ENCODE data around the gene AGAP6.
"Not testable (repeated sequence)": the region's sequence is repeated elsewhere in the genome, so short reads cannot be mapped to it uniquely, and the experiment has no call there.

DNA sequence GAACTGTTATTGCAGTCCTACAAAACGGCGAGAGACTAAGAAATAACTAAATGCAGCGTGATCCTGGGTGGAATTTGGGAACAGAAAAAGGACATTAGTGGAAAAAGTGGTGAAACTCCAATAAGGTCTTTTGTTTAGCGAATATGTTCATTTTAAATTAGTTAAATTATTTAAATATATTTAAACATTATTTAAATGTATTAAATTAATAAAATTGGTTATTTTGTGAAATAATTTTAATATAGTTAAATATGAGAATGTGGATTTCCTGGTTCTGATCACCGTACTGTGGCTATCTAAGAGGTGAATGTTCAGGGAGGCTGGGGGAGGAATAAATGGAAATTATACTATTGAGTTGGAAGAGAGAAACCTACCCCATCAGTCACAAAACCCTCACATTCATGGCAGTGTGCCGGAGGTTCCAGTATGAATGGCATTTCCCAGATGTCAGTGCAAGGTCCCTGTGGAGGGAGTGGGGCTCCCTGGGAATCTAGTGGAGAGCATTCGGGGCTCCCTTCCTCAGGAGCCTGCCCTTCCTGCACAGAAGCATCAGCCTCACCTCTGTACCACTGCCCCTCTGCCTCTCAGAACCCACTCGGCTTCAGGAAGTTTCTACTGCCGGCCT lies 27.5 kb downstream of the AGAP6 start:
- TF ChIP-seq RAD21 (IDR thresholded peaks at IDR 0.05; ENCODE audit: low read length); POLR2AphosphoS5 (IDR thresholded peaks at IDR 0.05; ENCODE audit: low read depth, low read length); EP300 (IDR thresholded peaks at IDR 0.05; ENCODE audit: borderline replicate concordance in 1 of 2, low read depth in 1 of 2, low read length in 1 of 2); FOSL2 (IDR thresholded peaks at IDR 0.05; ENCODE audit: borderline replicate concordance, low read depth); REST (IDR thresholded peaks at IDR 0.05; ENCODE audit: low read depth, low read length); FOXM1 (IDR thresholded peaks at IDR 0.05; ENCODE audit: low read depth); NRF1 (IDR thresholded peaks at IDR 0.05; ENCODE audit: low read depth, low read length): not testable (repeated sequence)
- TF ChIP-seq, protein P1, sequence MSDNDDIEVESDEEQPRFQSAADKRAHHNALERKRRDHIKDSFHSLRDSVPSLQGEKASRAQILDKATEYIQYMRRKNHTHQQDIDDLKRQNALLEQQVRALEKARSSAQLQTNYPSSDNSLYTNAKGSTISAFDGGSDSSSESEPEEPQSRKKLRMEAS (IDR thresholded peaks at IDR 0.05; ENCODE audit: low read depth) = not testable (repeated sequence)
- TF ChIP-seq, protein P2, sequence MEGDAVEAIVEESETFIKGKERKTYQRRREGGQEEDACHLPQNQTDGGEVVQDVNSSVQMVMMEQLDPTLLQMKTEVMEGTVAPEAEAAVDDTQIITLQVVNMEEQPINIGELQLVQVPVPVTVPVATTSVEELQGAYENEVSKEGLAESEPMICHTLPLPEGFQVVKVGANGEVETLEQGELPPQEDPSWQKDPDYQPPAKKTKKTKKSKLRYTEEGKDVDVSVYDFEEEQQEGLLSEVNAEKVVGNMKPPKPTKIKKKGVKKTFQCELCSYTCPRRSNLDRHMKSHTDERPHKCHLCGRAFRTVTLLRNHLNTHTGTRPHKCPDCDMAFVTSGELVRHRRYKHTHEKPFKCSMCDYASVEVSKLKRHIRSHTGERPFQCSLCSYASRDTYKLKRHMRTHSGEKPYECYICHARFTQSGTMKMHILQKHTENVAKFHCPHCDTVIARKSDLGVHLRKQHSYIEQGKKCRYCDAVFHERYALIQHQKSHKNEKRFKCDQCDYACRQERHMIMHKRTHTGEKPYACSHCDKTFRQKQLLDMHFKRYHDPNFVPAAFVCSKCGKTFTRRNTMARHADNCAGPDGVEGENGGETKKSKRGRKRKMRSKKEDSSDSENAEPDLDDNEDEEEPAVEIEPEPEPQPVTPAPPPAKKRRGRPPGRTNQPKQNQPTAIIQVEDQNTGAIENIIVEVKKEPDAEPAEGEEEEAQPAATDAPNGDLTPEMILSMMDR (IDR thresholded peaks at IDR 0.05) = not testable (repeated sequence)
- TF ChIP-seq, protein P3, sequence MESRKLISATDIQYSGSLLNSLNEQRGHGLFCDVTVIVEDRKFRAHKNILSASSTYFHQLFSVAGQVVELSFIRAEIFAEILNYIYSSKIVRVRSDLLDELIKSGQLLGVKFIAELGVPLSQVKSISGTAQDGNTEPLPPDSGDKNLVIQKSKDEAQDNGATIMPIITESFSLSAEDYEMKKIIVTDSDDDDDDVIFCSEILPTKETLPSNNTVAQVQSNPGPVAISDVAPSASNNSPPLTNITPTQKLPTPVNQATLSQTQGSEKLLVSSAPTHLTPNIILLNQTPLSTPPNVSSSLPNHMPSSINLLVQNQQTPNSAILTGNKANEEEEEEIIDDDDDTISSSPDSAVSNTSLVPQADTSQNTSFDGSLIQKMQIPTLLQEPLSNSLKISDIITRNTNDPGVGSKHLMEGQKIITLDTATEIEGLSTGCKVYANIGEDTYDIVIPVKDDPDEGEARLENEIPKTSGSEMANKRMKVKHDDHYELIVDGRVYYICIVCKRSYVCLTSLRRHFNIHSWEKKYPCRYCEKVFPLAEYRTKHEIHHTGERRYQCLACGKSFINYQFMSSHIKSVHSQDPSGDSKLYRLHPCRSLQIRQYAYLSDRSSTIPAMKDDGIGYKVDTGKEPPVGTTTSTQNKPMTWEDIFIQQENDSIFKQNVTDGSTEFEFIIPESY (IDR thresholded peaks at IDR 0.05; ENCODE audit: borderline replicate concordance, low read depth) = not testable (repeated sequence)

Measured in SK-N-SH (cell line).